ELR (cell line): ENCODE results near the gene SYNJ2BP.
"Not testable (repeated sequence)": the region's sequence is repeated elsewhere in the genome, so short reads cannot be mapped to it uniquely, and the experiment has no call there.

Source experiments
- DNase-seq: peaks from one replicate; pipeline ENCODE4 v3.0.0-alpha.2; 2015; ENCODE audit warnings: low read depth

Gene SYNJ2BP

GRCh38 chr14:70416725-70417349, at the start of gene SYNJ2BP:
TSS of gene SYNJ2BP (minus strand) at chr14:70417090. CDS start at chr14:70416963, 127 bp downstream.
- DNase-seq = peak; percentile 82

- DNase-seq = no peak
Observed at GRCh38 chr14:70454731-70455130, 37.8 kb upstream of the SYNJ2BP start.

GRCh38 chr14:70451874-70452273, 35.0 kb upstream of the SYNJ2BP start, which contains the start of gene ADAM21:
TSS of gene ADAM21 (plus strand) at chr14:70452174. CDS start at chr14:70457500, 5,326 bp downstream.
- no peak for DNase-seq

GRCh38 chr14:70448633-70449340, 31.9 kb upstream of the SYNJ2BP start:
- DNase-seq = no peak

- no peak for DNase-seq
Observed at GRCh38 chr14:70442750-70443149, 25.9 kb upstream of the SYNJ2BP start.

GRCh38 chr14:70441641-70442040, 24.8 kb upstream of the SYNJ2BP start:
- DNase-seq = no peak

GRCh38 chr14:70436867-70437266, 20.0 kb upstream of the SYNJ2BP start:
- DNase-seq = no peak

- DNase-seq = not testable (repeated sequence)
Observed at GRCh38 chr14:70426555-70426954, 9.7 kb upstream of the SYNJ2BP start.

GRCh38 chr14:70425354-70425753, 8.5 kb upstream of the SYNJ2BP start:
- no peak for DNase-seq

GRCh38 chr14:70422538-70422937, 5.6 kb upstream of the SYNJ2BP start:
- no peak for DNase-seq

- DNase-seq = not testable (repeated sequence)
Observed at GRCh38 chr14:70419270-70419931, 2.5 kb upstream of the SYNJ2BP start.

- DNase-seq = peak; percentile 43
Observed at GRCh38 chr14:70416338-70416724, 559 bp downstream of the SYNJ2BP start.

- DNase-seq = no peak
Observed at GRCh38 chr14:70415788-70416187, 1.1 kb downstream of the SYNJ2BP start.

- no peak for DNase-seq
Observed at GRCh38 chr14:70407621-70408020, 9.3 kb downstream of the SYNJ2BP start.

- DNase-seq = not testable (repeated sequence)
Observed at GRCh38 chr14:70406216-70406615, 10.7 kb downstream of the SYNJ2BP start.

GRCh38 chr14:70403335-70403734, 13.6 kb downstream of the SYNJ2BP start:
- peak; percentile 2 for DNase-seq

- DNase-seq = no peak
Observed at GRCh38 chr14:70401643-70402042, 15.2 kb downstream of the SYNJ2BP start.

- DNase-seq = no peak
Observed at GRCh38 chr14:70398706-70399431, 18.0 kb downstream of the SYNJ2BP start.

GRCh38 chr14:70398280-70398679, 18.6 kb downstream of the SYNJ2BP start:
- no peak for DNase-seq

- no peak for DNase-seq
Observed at GRCh38 chr14:70397746-70398145, 19.1 kb downstream of the SYNJ2BP start.

GRCh38 chr14:70394674-70395306, 22.1 kb downstream of the SYNJ2BP start:
- DNase-seq = no peak

- DNase-seq = no peak
Observed at GRCh38 chr14:70392676-70393075, 24.2 kb downstream of the SYNJ2BP start.
